Activated naive CD4-positive, alpha-beta T cell (primary cell): ENCODE measurements around the gene THSD7A.

Source experiments
- DNase-seq, 4 experiments: peaks; one replicate each; lab custom pipeline; 2025; lab: John Stamatoyannopoulos, UW

THSD7A gene

GRCh38 chr7:11810043-11810625, 21.9 kb downstream of the THSD7A start:
- DNase-seq, result no peak

GRCh38 chr7:11807000-11807399, 25.0 kb downstream of the THSD7A start:
- no peak for DNase-seq

GRCh38 chr7:11804621-11805020, 27.4 kb downstream of the THSD7A start:
- no peak for DNase-seq

DNA sequence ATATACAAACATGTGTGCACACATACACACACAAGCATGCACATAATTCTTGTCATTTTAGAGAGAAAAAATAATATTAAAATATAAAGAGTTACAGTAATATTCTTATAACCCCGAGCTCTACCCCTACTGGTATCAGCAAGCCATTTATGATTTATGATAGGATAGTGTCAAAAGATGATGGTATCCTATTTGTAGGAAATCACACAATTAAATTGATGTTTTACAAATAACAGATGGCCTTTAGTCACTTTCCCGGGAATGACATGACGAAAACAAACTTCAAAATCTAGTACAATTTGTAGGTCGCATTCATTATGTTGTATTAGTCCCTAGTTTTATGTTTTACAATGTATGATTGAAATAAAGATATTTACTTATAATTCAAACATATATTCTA, 36.8 kb downstream of the THSD7A start:
- no peak for DNase-seq

GRCh38 chr7:11792166-11792565, 39.8 kb downstream of the THSD7A start:
- DNase-seq, result no peak

- no peak for DNase-seq
Observed at GRCh38 chr7:11788568-11788967, 43.4 kb downstream of the THSD7A start.

GRCh38 chr7:11787534-11787933, 44.5 kb downstream of the THSD7A start:
- no peak for DNase-seq

DNA sequence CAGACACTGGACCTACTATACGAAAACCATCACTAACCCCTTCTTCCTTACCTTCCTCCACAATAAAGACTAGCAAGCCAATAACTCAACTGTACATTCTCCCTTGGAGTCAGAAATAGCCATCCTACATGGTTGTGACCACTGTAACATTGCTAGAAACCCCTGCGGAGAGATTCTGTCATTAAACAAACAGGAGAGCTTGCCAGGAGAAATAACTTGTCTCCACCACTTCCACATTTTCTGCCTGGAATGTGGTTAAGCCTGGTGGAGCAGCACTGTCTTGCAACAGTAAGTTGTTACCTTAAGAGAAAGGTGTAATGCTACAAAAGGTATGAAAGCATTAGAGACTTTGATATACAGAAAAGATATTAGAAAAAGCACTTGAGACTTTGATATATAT, 45.8 kb downstream of the THSD7A start:
- DNase-seq, result no peak

DNA sequence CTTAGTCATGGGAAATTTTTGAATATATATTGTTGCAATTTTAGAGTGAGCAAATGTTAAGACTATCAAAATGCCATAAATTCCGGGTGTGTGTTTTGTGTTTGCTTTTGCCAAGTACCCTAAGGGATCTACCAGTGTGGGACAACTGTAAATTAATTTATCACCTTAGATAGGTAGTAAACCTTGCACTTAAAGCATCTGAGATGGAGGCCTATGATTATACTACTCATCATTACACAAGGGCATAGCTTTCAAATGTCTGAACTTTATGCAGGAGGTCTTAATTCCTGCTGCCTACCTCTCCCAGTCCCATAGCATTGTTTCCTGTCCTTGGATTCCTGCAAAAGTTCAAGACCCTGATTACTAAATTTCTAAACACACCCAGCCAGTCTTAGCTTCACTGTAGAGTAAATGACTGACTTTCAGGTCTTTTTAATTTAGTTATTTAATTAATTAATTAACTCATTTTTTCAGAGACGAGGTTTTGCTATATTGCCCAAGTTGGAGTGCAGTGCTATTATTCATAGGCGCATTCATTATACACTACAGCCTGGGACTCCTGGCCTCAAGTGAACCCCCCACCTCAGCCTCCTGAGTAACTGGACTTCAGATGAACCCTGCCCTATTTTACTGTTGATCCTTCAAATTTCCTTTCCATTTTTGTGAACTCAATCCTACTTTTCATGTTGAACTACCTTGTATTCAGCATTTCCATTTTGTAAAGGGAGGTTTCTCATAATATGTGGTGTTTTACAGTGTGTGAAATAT, 47.0 kb downstream of the THSD7A start:
- no peak for DNase-seq

DNA sequence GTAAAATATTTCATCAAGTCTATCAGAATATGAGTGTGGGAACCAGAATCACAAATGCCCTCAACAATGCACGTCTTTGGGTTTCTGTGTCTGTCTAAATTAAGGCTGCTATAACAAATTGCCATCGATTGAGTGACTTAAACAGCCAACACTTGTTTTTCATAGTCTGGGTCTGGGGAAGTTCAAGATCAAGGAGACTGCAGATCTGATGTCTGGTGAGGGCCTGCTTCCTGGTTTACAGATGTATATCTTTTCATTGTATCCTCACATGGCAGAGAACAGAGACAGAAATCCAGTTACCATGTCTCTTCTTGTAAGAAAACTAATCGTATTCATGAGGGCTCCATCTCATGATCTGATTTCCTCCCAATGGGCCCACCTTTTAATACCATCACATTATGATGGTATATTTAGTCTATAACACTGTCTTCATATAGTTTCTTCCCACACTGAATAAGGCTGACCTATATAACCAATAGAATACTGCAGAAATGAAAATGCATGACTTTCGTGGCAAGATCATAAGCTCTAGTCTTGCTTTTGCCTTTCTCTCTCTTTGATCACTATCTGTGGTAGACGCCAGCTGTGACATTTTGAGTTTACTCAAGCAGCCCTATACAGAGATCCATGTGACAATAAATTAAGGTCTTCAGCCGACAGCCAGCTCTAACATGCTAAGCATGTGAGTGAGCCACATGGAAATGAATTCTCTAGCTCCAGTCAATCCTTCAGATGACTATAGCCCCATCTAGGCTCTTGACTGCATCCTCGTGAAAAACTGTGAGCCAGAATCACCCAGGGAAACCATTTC, 51.9 kb downstream of the THSD7A start:
- DNase-seq, result no peak

- no peak for DNase-seq
Observed at GRCh38 chr7:11776039-11776438, 56.0 kb downstream of the THSD7A start.

- no peak for DNase-seq
Observed at GRCh38 chr7:11775401-11775800, 56.6 kb downstream of the THSD7A start.

GRCh38 chr7:11768263-11768662, 63.7 kb downstream of the THSD7A start:
- DNase-seq, result no peak

DNA sequence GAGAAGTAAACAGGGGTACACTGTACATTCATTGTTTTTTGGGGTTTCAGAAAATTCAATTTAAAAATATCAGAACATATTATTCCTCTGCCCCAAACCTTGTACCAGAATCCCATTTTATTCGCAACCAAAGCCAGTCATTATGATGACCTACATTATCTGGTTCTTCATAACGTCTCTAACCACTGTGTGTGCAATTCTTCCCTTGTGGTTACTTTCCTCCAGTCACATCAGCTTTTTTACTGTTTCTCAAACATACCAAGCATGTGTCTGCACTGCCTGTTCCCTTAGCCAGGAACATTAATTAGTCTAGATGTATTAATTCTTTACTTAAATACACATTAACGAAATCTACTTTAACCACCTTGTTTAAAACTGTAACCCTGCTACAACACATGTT, 64.8 kb downstream of the THSD7A start:
- no peak for DNase-seq

- no peak for DNase-seq
Observed at GRCh38 chr7:11760372-11760771, 71.6 kb downstream of the THSD7A start.

DNA sequence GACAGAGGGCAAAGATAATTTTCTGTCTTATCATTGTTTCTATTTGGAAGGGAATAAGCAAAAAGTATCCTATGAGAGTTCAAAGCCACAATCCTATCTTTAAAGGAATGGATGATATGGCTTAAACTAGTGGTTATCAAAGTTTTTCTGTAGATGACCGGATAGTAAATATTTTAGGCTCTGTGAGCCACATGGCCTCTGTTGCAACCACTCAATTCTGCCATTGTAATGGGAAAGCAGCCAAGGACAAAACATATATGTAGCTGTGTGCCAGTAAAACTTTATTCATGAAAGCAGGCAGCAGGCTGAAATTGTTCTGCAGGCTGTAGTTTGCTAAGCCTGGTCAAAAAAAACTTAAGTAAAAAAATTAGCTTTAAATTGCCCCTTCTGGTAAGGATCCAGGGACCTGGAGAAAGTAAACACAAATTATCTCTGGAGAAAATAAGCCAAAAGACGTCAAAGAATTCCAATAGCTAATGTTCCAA, 73.3 kb downstream of the THSD7A start:
- no peak for DNase-seq

- no peak for DNase-seq
Observed at GRCh38 chr7:11757153-11757552, 74.8 kb downstream of the THSD7A start.

GRCh38 chr7:11754933-11755332, 77.1 kb downstream of the THSD7A start:
- no peak for DNase-seq

GRCh38 chr7:11754123-11754522, 77.9 kb downstream of the THSD7A start:
- DNase-seq, result no peak

GRCh38 chr7:11753433-11753832, 78.6 kb downstream of the THSD7A start:
- no peak for DNase-seq

DNA sequence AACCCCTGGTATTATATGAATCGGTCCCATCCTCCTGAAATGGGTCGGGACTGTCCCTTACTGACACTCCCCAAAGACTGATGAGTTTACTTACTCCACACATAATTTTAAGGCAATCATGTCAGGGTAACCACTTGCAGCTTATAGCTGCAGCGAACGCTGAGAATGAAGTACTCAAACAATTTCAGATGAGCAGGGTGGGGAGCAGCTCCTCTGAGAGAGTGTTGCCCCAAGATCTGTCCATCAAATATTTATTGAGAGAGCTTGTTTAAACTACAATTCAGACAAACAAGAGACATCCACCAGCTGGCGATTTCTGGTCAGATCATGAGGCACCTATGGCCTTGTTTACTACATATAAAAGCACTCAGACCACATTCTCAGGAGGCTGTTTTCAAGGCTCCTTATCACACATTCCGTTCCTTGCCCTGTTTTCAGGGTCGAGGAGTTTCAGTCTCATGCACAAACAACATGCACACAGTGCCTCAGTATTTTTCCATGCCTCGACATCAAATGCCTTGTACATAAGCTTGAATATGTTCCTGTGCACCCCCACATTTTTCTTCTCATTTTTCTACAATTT, 80.1 kb downstream of the THSD7A start:
- no peak for DNase-seq

DNA sequence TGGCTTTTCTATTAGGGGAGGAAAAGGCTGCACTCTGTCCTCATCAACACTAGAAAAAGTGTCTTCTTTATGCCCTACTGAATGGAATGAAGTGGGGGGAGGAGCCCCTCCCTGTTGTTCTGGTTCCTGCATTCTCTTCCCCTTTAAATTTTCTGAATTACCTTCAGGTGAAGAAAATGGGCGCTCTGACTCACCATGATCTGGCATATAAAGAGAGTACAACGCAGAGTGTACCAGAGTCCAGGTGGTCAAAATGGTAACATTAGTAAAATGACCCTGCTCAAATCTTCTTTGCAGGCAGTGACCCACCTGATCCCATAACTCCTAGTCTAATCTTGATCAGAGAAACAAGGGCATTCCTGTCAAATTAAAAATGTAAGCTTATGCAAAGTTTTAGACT, 80.7 kb downstream of the THSD7A start:
- DNase-seq, result no peak

DNA sequence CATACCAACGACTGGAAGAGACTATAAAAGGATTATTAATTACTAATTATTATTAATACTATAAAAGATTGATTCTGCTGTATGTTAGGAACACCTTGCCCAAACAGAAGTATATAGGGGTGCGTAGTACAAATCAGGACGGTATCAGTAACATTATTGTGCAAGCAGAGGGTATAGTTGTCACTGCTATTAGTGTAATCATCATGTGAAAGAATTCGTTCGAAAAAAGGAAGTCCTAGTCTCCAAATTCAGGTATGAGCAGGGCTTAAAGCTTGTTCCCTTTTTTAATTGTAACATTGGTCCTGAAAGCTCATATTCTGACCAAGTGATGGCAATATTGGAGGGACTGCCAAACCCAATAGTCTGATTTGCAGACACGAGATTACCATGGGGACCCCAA, 81.8 kb downstream of the THSD7A start:
- DNase-seq, result no peak
